ENCODE results near the gene SLC38A1. TPM values are rescaled to one million over a fixed set of nuclear protein-coding genes. Genes with fewer than 3 reads are reported as not detected.

Gene SLC38A1
- total RNA-seq, 2 experiments from 2014 or later, result 105 to 110 TPM

DNA sequence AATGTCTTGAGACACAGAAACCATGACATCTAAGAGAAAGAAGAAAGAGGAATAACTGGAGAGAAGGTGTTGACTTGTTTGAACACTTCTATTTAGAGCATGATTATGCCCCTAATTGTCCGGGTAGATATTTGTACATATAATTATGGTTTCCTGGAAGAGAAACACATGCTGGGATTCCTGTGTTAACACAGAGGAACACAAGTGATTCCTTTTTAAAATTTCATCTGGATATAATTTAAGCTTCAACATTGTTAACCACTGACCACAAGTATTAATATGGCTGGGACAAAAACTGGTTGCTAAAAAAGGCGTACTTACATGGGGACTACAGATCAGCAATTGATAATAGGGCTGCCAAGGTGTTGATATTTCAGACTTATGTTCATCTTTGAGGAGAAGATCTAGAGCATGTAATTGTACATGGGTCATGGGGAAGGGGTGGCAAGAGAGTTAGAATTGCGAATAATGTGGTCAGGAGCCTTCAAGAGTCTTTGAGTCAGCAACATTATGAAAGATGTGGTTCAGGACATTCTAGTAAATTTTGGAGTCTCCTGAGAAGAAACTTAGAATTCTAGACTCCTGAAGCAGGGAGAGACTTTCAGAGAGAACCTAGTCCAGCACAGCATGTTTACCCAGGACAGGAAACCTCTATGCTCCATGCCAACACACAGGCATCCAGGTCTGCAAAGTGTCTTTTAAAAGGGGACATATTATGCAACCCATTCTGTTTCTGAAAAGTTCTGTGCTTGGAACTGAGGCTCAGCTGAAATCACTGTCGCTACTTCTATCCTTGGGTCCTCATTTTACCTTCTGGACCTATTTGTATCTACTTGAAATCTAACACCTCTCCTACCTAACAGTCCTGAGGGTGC, 56.5 kb downstream of the SLC38A1 start:
- intact Hi-C loops (cut with micrococcal nuclease), result loop anchor here (5.0 to 10.0 kb wide), 6 partner anchors 310 to 1358 kb away; partner anchors contain the start of gene ANO6

DNA sequence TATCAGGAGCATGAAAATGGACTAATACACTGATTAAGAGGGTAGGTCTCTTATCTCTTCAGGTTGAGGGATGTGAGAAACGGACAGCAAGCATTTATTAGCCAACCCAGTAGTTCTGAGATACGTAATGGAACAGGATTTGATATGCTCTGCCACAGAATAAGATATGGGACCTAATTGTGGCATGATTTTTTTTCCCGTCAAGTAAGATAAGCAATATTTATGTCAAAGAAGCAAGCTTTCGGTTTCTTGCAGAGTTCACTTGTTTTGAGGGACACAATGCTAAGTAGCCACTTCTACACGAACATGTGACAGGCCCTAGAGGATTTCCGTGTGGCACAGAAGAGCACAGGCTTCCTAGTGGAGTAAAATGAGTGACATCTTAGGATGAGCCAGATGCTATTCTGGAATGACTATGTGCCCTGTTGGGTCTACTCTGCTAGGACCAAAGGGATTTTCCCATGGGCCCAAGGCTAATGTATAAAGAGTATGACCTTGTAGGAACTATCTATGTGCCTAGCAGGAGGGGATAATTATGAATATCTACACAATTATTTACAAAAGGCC, 57.9 kb downstream of the SLC38A1 start:
- intact Hi-C loops (cut with micrococcal nuclease), result loop anchor here (1.0 to 10.0 kb wide), 14 partner anchors 8 to 1598 kb away; partner anchors contain the start of genes ANO6, SCAF11 and SLC38A2
- Mint-ChIP-seq H3K4me3 (peak overlapping the region; percentile 52), H3K9me3 (no peaks in the 10 kb centered on the region), H3K36me3 (ENCODE audit: low read depth) (peaks cover 63% of the 10 kb centered on the region), H3K4me1 (ENCODE audit: low read depth) (peaks cover 90% of the 10 kb centered on the region), H3K27ac (peak overlapping the region; percentile 99), H3K27me3 (ENCODE audit: low read depth) (no peaks in the 10 kb centered on the region)
- CTCF ChIA-PET, result no interaction called here
- no peak for DNase-seq

More for the DNA sequence above, 56.5 kb downstream of the SLC38A1 start:
- Mint-ChIP-seq H3K4me3 (peak overlapping the region; percentile 4), H3K27ac (peak overlapping the region; percentile 99), H3K36me3 (ENCODE audit: low read depth) (peaks cover 58% of the 10 kb centered on the region), H3K27me3 (ENCODE audit: low read depth) (no peaks in the 10 kb centered on the region), H3K4me1 (ENCODE audit: low read depth) (peaks cover 93% of the 10 kb centered on the region), H3K9me3 (no peaks in the 10 kb centered on the region)
- DNase-seq, result no peak
- CTCF ChIA-PET, result no interaction called here

DNA sequence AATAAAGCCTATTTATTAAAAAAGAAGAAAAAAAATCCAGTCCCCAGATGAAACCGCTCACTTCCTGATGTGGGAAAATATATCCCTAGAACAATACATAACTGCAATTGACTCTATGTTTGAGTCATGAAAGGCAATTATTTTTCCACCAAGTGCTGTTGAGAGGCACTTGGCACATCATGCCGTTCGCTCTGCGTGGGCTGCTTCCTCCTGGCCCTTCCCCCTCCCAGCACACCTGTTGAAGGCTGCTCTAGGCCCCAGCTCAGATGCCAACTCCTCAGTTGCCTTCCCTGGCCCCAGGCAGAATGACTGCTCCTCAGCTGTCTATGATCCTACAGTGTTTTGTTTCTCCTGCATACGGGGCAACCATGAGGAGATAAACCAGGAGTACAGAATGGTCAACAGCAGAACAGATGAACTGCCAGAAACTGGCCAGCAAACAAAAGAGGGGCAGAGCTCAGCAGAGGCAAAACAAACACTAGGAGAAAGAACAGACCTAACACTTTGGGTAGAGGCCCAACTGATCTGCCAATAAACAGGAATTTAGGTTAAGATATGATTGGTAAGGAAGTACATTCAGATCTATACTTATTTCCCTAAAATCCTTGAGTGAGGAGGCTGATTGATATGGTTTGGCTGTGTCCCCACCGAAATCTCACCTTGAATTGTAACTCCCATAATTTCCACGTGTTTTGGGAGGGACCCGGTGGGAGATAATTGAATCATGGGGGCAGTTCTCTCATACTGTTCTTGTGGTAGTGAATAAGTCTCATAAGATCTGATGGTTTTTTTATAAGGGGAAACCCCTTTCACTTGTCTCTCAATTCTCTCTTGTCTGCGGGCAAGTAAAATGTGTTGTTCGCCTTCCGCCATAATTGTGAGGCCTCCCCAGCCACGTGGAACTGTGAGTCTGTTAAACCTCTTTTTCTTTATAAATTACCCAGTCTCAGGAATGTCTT, 58.6 kb downstream of the SLC38A1 start:
- no peaks in the 10 kb centered on the region for H3K9me3 Mint-ChIP-seq
- peaks cover 63% of the 10 kb centered on the region for H3K36me3 Mint-ChIP-seq (ENCODE audit: low read depth)
- H3K4me3 Mint-ChIP-seq, result peak overlapping the region; percentile 60
- H3K27ac Mint-ChIP-seq, result peak overlapping the region; percentile 99
- peaks cover 84% of the 10 kb centered on the region for H3K4me1 Mint-ChIP-seq (ENCODE audit: low read depth)
- DNase-seq, result peak; percentile 87
- CTCF ChIA-PET, result interaction anchor here (0.8 kb wide), 1 partner anchor 9 kb away, joined by 3 read pairs; no protein-coding TSS in a partner anchor
- intact Hi-C loops (cut with micrococcal nuclease), result loop anchor here (1.0 to 10.0 kb wide), 14 partner anchors 9 to 1599 kb away; partner anchors contain the start of genes ANO6, SCAF11 and SLC38A2
- H3K27me3 Mint-ChIP-seq (ENCODE audit: low read depth), result no peaks in the 10 kb centered on the region

DNA sequence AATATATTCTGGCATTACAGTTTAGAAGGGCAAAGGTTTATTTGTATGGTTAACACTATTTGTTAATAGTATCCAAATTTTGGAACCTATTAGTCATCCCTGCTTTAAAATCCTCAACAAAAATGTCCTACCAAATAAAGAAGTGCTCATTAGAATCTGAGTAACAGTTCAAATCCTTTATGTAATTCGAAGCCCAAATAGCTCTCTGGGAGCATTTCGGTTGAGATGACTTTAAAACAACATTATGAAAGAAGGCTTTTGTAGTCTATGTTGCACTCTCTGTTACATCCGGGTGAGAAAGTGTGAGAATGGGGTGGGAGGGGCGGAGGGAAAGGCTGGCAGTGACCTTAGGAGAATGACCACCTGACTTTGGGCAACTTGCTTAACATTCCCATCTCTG, 59.7 kb downstream of the SLC38A1 start:
- Mint-ChIP-seq H3K9me3 (no peaks in the 10 kb centered on the region), H3K27me3 (ENCODE audit: low read depth) (no peaks in the 10 kb centered on the region), H3K4me1 (ENCODE audit: low read depth) (peaks cover 76% of the 10 kb centered on the region), H3K36me3 (ENCODE audit: low read depth) (peaks cover 69% of the 10 kb centered on the region), H3K4me3 (no peak overlapping the region), H3K27ac (peak overlapping the region; percentile 99)
- peak; percentile 38 for DNase-seq
- CTCF ChIA-PET, result interaction anchor here (0.6 to 1.0 kb wide), 2 partner anchors 94 to 218 kb away, joined by 3 to 4 read pairs; no protein-coding TSS in a partner anchor
- intact Hi-C loops (cut with micrococcal nuclease), result no loop called here

DNA sequence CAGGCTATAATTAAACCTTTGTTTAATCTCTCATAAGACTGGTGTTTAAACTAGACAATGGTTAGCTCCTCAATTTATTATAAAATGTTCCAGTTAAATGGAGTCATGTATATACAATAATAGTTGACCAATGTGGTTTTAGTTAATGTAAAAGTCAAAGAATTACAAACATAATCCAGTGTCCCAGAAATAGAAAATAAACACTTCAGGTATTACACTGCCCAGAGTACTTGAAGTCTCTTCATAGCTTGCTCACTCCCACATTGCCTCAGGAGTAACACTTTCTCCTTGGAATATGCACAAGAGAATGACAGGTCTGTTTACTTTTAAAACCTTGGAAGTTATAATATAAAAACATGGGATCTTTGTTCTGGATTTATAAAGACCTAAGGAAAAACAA, 60.5 kb downstream of the SLC38A1 start:
- Mint-ChIP-seq H3K27ac (peak overlapping the region; percentile 44), H3K27me3 (ENCODE audit: low read depth) (no peaks in the 10 kb centered on the region), H3K9me3 (no peaks in the 10 kb centered on the region), H3K4me3 (no peak overlapping the region), H3K4me1 (ENCODE audit: low read depth) (peaks cover 68% of the 10 kb centered on the region), H3K36me3 (ENCODE audit: low read depth) (peaks cover 69% of the 10 kb centered on the region)
- CTCF ChIA-PET, result interaction anchor here (1.0 kb wide), 1 partner anchor 217 kb away, joined by 4 read pairs; no protein-coding TSS in a partner anchor
- intact Hi-C loops (cut with micrococcal nuclease), result no loop called here
- no peak for DNase-seq

DNA sequence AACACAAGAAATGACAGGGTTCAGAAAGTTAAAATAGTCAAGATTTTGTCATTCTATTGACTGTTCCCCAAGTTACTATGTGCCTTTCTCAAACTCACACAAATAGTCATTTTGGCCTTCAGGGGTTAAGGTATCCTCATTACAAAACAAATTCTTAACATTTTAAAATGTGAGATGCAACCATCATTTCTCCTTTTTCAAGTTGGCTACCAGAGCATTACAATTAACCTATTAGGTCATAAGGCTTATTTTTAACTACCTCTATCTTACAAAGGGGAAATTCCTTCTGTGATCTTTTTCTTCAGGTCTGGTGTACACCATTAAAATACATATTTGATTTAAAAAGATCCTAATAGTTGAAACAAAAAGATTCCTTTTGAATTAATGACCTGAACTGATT, 61.2 kb downstream of the SLC38A1 start:
- H3K4me1 Mint-ChIP-seq (ENCODE audit: low read depth), result peaks cover 61% of the 10 kb centered on the region
- H3K4me3 Mint-ChIP-seq, result no peak overlapping the region
- no peak for DNase-seq
- H3K27me3 Mint-ChIP-seq (ENCODE audit: low read depth), result no peaks in the 10 kb centered on the region
- H3K36me3 Mint-ChIP-seq (ENCODE audit: low read depth), result peaks cover 69% of the 10 kb centered on the region
- intact Hi-C loops (cut with micrococcal nuclease), result no loop called here
- peak overlapping the region; percentile 65 for H3K27ac Mint-ChIP-seq
- no peaks in the 10 kb centered on the region for H3K9me3 Mint-ChIP-seq
- CTCF ChIA-PET, result no interaction called here

DNA sequence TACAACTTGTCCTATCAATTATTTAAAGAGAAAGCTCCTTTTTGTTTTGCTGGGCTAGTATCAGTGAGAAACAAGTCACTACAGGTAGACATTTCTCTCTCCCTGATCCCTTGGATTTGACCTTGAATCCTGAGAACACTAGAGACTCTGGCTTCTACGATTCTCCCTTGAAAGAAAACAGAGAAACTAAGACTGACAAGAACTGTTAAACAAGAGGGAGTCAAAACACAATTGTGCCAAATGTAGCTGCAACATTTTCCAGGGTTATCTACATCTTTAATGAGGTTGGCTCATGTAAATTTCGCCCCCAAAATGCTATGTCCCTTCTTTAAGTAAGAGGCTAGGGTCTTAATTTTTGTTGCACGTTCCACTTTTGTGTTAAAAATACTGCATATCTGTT, 62.4 kb downstream of the SLC38A1 start:
- CTCF ChIA-PET, result interaction anchor here (1.4 kb wide), 1 partner anchor 95 kb away, joined by 3 read pairs; no protein-coding TSS in a partner anchor
- no peak for DNase-seq
- Mint-ChIP-seq H3K27ac (no peak overlapping the region), H3K27me3 (ENCODE audit: low read depth) (no peaks in the 10 kb centered on the region), H3K4me3 (no peak overlapping the region), H3K4me1 (ENCODE audit: low read depth) (peaks cover 49% of the 10 kb centered on the region), H3K9me3 (no peaks in the 10 kb centered on the region), H3K36me3 (ENCODE audit: low read depth) (peaks cover 67% of the 10 kb centered on the region)
- intact Hi-C loops (cut with micrococcal nuclease), result no loop called here

DNA sequence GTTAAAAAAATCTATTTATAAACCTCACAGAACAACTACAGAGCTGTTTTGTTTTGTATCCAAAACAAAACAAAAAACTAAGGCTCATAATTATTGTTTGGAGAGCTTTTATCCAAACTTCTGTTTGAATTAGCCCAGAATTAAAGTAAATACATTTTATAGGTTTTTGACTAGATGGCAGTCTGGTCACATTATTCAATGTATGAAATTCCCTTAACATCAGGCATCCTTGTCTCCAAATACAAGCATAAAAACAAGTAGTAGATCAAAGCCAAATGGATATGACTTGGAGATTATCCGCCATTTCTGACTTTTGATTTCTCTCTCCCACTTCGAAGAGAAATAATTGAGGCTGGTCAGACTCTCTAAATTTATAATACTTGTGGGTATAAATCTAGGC, 63.5 kb downstream of the SLC38A1 start:
- Mint-ChIP-seq H3K9me3 (no peaks in the 10 kb centered on the region), H3K27ac (no peak overlapping the region), H3K4me1 (ENCODE audit: low read depth) (peaks cover 40% of the 10 kb centered on the region), H3K4me3 (no peak overlapping the region), H3K27me3 (ENCODE audit: low read depth) (no peaks in the 10 kb centered on the region), H3K36me3 (ENCODE audit: low read depth) (peaks cover 66% of the 10 kb centered on the region)
- intact Hi-C loops (cut with micrococcal nuclease), result no loop called here
- CTCF ChIA-PET, result interaction anchor here (1.0 to 1.5 kb wide), 3 partner anchors 23 to 97 kb away, joined by 3 read pairs; no protein-coding TSS in a partner anchor
- DNase-seq, result no peak

DNA sequence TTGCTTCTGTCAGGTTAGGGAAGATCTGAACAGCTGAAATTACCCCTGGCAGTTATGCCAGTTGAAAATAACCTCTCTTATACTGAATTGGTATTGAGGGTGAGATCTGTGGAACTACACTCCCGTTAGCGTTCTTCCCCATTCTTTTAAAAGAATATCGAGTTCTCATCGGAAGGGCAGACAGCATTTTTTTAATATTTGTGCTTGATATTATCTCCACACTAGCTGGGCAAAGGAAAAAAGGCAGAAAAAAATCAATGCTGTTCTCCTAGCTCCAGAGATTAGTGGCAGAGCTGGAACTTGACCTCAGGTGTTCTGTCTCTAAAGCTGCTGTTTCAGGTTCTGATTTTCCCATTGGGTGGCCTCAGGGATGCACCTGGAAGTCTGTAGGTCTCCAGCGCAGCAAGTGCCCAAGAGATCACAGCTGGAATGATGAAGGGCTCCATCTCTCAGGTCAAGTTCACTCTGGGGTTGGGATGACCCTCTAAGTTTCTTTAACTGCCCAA, 67.5 kb downstream of the SLC38A1 start:
- Mint-ChIP-seq H3K27ac (peak overlapping the region; percentile 37), H3K27me3 (ENCODE audit: low read depth) (no peaks in the 10 kb centered on the region), H3K9me3 (no peaks in the 10 kb centered on the region), H3K4me3 (no peak overlapping the region), H3K36me3 (ENCODE audit: low read depth) (peaks cover 72% of the 10 kb centered on the region), H3K4me1 (ENCODE audit: low read depth) (peaks cover 11% of the 10 kb centered on the region)
- intact Hi-C loops (cut with micrococcal nuclease), result no loop called here
- DNase-seq, result no peak
- CTCF ChIA-PET, result no interaction called here

DNA sequence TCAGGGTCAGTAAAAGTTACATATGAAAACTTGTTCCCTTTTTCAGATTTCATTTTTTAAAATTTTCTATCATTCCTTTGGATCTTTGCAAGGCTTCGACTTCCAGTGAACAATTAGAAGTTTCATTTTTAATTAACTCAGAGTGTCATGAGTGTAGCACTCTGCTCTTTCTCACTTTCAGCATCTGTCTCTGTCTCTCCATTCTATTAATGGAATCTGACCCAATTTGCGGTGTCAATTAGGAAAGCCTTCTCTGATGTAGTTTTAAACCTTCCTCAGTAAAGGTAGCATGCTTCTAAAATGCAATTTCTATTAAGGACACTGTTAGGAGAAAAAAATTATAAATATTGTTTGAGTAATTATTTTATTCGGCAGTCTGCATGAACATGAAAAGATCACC, 68.3 kb downstream of the SLC38A1 start:
- CTCF ChIA-PET, result no interaction called here
- DNase-seq, result no peak

DNA sequence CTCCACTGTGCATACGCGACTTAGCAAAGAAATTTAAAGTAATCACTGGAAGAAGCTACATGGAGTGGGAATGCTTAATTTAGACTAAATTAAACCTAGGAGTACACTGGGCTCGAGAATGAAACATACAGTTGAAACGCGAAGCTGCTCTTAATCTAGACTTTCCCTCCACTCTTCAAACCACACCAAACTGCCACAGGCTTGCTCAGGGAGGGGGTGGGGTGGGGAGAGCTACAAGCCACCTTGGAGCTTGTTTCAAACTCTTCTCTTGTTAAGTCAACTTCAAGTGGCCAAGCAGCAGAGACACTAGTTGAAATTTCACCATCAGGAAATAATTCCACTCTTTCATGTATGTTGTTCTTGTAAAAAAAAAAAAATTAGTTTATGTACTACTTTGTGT, 69.9 kb downstream of the SLC38A1 start:
- Mint-ChIP-seq H3K4me3 (no peak overlapping the region), H3K27ac (peak overlapping the region; percentile 39), H3K27me3 (ENCODE audit: low read depth) (no peaks in the 10 kb centered on the region), H3K36me3 (ENCODE audit: low read depth) (peaks cover 80% of the 10 kb centered on the region), H3K4me1 (ENCODE audit: low read depth) (peaks cover 18% of the 10 kb centered on the region), H3K9me3 (peaks cover 9% of the 10 kb centered on the region)
- no peak for DNase-seq
- CTCF ChIA-PET, result interaction anchor here (1.2 to 1.3 kb wide), 2 partner anchors 12 to 73 kb away, joined by 3 read pairs; no protein-coding TSS in a partner anchor
- intact Hi-C loops (cut with micrococcal nuclease), result no loop called here

More for the DNA sequence above, 68.3 kb downstream of the SLC38A1 start:
- peaks cover 9% of the 10 kb centered on the region for H3K4me1 Mint-ChIP-seq (ENCODE audit: low read depth)
- intact Hi-C loops (cut with micrococcal nuclease), result no loop called here
- H3K36me3 Mint-ChIP-seq (ENCODE audit: low read depth), result peaks cover 74% of the 10 kb centered on the region
- H3K27ac Mint-ChIP-seq, result no peak overlapping the region
- no peaks in the 10 kb centered on the region for H3K9me3 Mint-ChIP-seq
- H3K4me3 Mint-ChIP-seq, result no peak overlapping the region
- H3K27me3 Mint-ChIP-seq (ENCODE audit: low read depth), result no peaks in the 10 kb centered on the region
